ENCODE data around the gene ASPSCR1. TPM values are rescaled to one million over a fixed set of nuclear protein-coding genes. Genes with fewer than 3 reads are reported as not detected.
A peak's percentile ranks its signal among the peaks of the same experiment; 100 is the strongest.

The ASPSCR1 gene
- 10.3 TPM for total RNA-seq

- Histone ChIP-seq H3K9me3 (ENCODE audit: low read depth, low read length) (no peaks in the 10 kb centered on the region), H3K27me3 (ENCODE audit: insufficient read depth, low read length) (no peaks in the 10 kb centered on the region), H3K4me1 (ENCODE audit: insufficient read depth, low read length) (peaks cover 40% of the 10 kb centered on the region), H3K4me3 (ENCODE audit: low read length) (peak within 1 kb of the TSS; percentile 67)
These were observed at the start of gene ASPSCR1 for GRCh38 chr17:81977211-81977808. Gene ASPSCR1, plus strand, starts transcription at chr17:81977629. Its CDS starts 18 bp downstream, at chr17:81977647.

GRCh38 chr17:81927653-81928543 is 49.5 kb upstream of the ASPSCR1 start, which contains the start of gene MAFG:
Gene MAFG, minus strand, starts transcription at chr17:81927735. Its CDS starts 4,550 bp downstream, at chr17:81923185.
- H3K27me3 ChIP-seq (ENCODE audit: insufficient read depth, low read length): peaks cover 16% of the 10 kb centered on the region
- H3K4me1 ChIP-seq (ENCODE audit: insufficient read depth, low read length): peaks cover 45% of the 10 kb centered on the region
- no peaks in the 10 kb centered on the region for H3K9me3 ChIP-seq (ENCODE audit: low read depth, low read length)
- H3K4me3 ChIP-seq (ENCODE audit: low read length): peak within 1 kb of the TSS; percentile 60

- Histone ChIP-seq H3K4me1 (ENCODE audit: insufficient read depth, low read length) (peaks cover 42% of the 10 kb centered on the region), H3K9me3 (ENCODE audit: low read depth, low read length) (no peaks in the 10 kb centered on the region), H3K4me3 (ENCODE audit: low read length) (no peak overlapping the region), H3K27me3 (ENCODE audit: insufficient read depth, low read length) (peaks cover 16% of the 10 kb centered on the region)
These were observed 48.7 kb upstream of the ASPSCR1 start for GRCh38 chr17:81928544-81929252.

GRCh38 chr17:81929253-81930141 is 47.9 kb upstream of the ASPSCR1 start:
- Histone ChIP-seq H3K4me1 (ENCODE audit: insufficient read depth, low read length) (peaks cover 34% of the 10 kb centered on the region), H3K27me3 (ENCODE audit: insufficient read depth, low read length) (peaks cover 16% of the 10 kb centered on the region), H3K9me3 (ENCODE audit: low read depth, low read length) (no peaks in the 10 kb centered on the region), H3K4me3 (ENCODE audit: low read length) (no peak overlapping the region)

GRCh38 chr17:81930142-81931125 is 47.0 kb upstream of the ASPSCR1 start:
- Histone ChIP-seq H3K4me1 (ENCODE audit: insufficient read depth, low read length) (peaks cover 24% of the 10 kb centered on the region), H3K4me3 (ENCODE audit: low read length) (no peak overlapping the region), H3K9me3 (ENCODE audit: low read depth, low read length) (no peaks in the 10 kb centered on the region), H3K27me3 (ENCODE audit: insufficient read depth, low read length) (peaks cover 16% of the 10 kb centered on the region)

- H3K9me3 ChIP-seq (ENCODE audit: low read depth, low read length): no peaks in the 10 kb centered on the region
- H3K27me3 ChIP-seq (ENCODE audit: insufficient read depth, low read length): peaks cover 16% of the 10 kb centered on the region
These were observed 46.3 kb upstream of the ASPSCR1 start for GRCh38 chr17:81931189-81931556.

GRCh38 chr17:81931557-81932332 is 45.7 kb upstream of the ASPSCR1 start:
- Histone ChIP-seq H3K9me3 (ENCODE audit: low read depth, low read length) (no peaks in the 10 kb centered on the region), H3K4me3 (ENCODE audit: low read length) (no peak overlapping the region), H3K27me3 (ENCODE audit: insufficient read depth, low read length) (peaks cover 16% of the 10 kb centered on the region), H3K4me1 (ENCODE audit: insufficient read depth, low read length) (peaks cover 16% of the 10 kb centered on the region)

More at GRCh38 chr17:81931189-81931556, 46.3 kb upstream of the ASPSCR1 start:
- no peak overlapping the region for H3K4me3 ChIP-seq (ENCODE audit: low read length)
- H3K4me1 ChIP-seq (ENCODE audit: insufficient read depth, low read length): peaks cover 17% of the 10 kb centered on the region

GRCh38 chr17:81932333-81932983 is 45.0 kb upstream of the ASPSCR1 start:
- Histone ChIP-seq H3K4me1 (ENCODE audit: insufficient read depth, low read length) (peaks cover 21% of the 10 kb centered on the region), H3K27me3 (ENCODE audit: insufficient read depth, low read length) (peaks cover 16% of the 10 kb centered on the region), H3K4me3 (ENCODE audit: low read length) (no peak overlapping the region), H3K9me3 (ENCODE audit: low read depth, low read length) (no peaks in the 10 kb centered on the region)

- peaks cover 14% of the 10 kb centered on the region for H3K27me3 ChIP-seq (ENCODE audit: insufficient read depth, low read length)
- no peaks in the 10 kb centered on the region for H3K9me3 ChIP-seq (ENCODE audit: low read depth, low read length)
- H3K4me1 ChIP-seq (ENCODE audit: insufficient read depth, low read length): peaks cover 20% of the 10 kb centered on the region
- H3K4me3 ChIP-seq (ENCODE audit: low read length): no peak overlapping the region
These were observed 44.2 kb upstream of the ASPSCR1 start for GRCh38 chr17:81933178-81933699.

GRCh38 chr17:81934098-81934757 is 43.2 kb upstream of the ASPSCR1 start:
- H3K9me3 ChIP-seq (ENCODE audit: low read depth, low read length): no peaks in the 10 kb centered on the region
- no peak overlapping the region for H3K4me3 ChIP-seq (ENCODE audit: low read length)
- peaks cover 14% of the 10 kb centered on the region for H3K4me1 ChIP-seq (ENCODE audit: insufficient read depth, low read length)
- H3K27me3 ChIP-seq (ENCODE audit: insufficient read depth, low read length): peaks cover 4% of the 10 kb centered on the region

- Histone ChIP-seq H3K4me1 (ENCODE audit: insufficient read depth, low read length) (peaks cover 14% of the 10 kb centered on the region), H3K4me3 (ENCODE audit: low read length) (no peak overlapping the region), H3K9me3 (ENCODE audit: low read depth, low read length) (no peaks in the 10 kb centered on the region), H3K27me3 (ENCODE audit: insufficient read depth, low read length) (no peaks in the 10 kb centered on the region)
These were observed 42.4 kb upstream of the ASPSCR1 start for GRCh38 chr17:81934850-81935708.

Measured in mononuclear cell (primary cell).